HL-60 (cell line): Measurements from ENCODE around the gene SUSD1.

Experiments used
- DNase-seq, 2 experiments: peaks; one replicate each; pipeline ENCODE4 v3.0.0-alpha.2; 2010 to 2020; ENCODE audit warnings: low read depth in 1 of 2, low spot score in 1 of 2
- H3K27ac ChIP-seq: fragments of 250-450 bp; sonication (Bioruptor Pico); replicated peaks from 2 replicates; pipeline ENCODE4 v1.5.1; 2020; ENCODE audit warnings: mild to moderate bottlenecking, moderate library complexity
- H3K27me3 ChIP-seq: fragments of 250-450 bp; sonication (Bioruptor Pico); 2 replicates; pipeline ENCODE4 v1.5.1; 2021; ENCODE audit warnings: mild to moderate bottlenecking, moderate library complexity; ENCODE audit not compliant: insufficient read depth, poor library complexity, severe bottlenecking
- H3K4me3 ChIP-seq: replicated peaks from 2 replicates; pipeline ENCODE4 v1.5.1; 2011; ENCODE audit warnings: mild to moderate bottlenecking, control low read depth, low read length; ENCODE audit not compliant: insufficient read depth
- GABPA ChIP-seq: IDR thresholded peaks from 2 replicates; pipeline ENCODE4 v1.6.1; 2012; ENCODE audit warnings: low read depth
- POLR2AphosphoS5 ChIP-seq: IDR thresholded peaks from 2 replicates; pipeline ENCODE4 v1.6.1; 2012; ENCODE audit warnings: low read depth
- REST ChIP-seq: IDR thresholded peaks from 2 replicates; pipeline ENCODE4 v1.6.1; 2012; ENCODE audit warnings: low read depth; ENCODE audit not compliant: insufficient replicate concordance
- SPI1 ChIP-seq: IDR thresholded peaks from 2 replicates; pipeline ENCODE4 v1.6.1; 2012; ENCODE audit warnings: low read depth, mild to moderate bottlenecking, borderline replicate concordance
- TF ChIP-seq, protein P1 (sequence below): IDR thresholded peaks from one replicate; pipeline ENCODE4 v1.5.1; 2011; ENCODE audit warnings: low read length, control low read depth, inconsistent platforms; ENCODE audit not compliant: insufficient read depth

The SUSD1 gene

GRCh38 chr9:112097712-112098688 is 77.1 kb downstream of the SUSD1 start:
- Histone ChIP-seq H3K27ac (peak overlapping the region; percentile 39), H3K4me3 (no peak overlapping the region), H3K27me3 (no peaks in the 10 kb centered on the region)
- DNase-seq, result peak; percentile 33 to 78
- peak; percentile 69; the same call in 1 of the 2 replicates for TF ChIP-seq SPI1
- TF ChIP-seq GABPA, result no peak
- TF ChIP-seq, protein P1, sequence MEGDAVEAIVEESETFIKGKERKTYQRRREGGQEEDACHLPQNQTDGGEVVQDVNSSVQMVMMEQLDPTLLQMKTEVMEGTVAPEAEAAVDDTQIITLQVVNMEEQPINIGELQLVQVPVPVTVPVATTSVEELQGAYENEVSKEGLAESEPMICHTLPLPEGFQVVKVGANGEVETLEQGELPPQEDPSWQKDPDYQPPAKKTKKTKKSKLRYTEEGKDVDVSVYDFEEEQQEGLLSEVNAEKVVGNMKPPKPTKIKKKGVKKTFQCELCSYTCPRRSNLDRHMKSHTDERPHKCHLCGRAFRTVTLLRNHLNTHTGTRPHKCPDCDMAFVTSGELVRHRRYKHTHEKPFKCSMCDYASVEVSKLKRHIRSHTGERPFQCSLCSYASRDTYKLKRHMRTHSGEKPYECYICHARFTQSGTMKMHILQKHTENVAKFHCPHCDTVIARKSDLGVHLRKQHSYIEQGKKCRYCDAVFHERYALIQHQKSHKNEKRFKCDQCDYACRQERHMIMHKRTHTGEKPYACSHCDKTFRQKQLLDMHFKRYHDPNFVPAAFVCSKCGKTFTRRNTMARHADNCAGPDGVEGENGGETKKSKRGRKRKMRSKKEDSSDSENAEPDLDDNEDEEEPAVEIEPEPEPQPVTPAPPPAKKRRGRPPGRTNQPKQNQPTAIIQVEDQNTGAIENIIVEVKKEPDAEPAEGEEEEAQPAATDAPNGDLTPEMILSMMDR, result peak; percentile 91

DNA sequence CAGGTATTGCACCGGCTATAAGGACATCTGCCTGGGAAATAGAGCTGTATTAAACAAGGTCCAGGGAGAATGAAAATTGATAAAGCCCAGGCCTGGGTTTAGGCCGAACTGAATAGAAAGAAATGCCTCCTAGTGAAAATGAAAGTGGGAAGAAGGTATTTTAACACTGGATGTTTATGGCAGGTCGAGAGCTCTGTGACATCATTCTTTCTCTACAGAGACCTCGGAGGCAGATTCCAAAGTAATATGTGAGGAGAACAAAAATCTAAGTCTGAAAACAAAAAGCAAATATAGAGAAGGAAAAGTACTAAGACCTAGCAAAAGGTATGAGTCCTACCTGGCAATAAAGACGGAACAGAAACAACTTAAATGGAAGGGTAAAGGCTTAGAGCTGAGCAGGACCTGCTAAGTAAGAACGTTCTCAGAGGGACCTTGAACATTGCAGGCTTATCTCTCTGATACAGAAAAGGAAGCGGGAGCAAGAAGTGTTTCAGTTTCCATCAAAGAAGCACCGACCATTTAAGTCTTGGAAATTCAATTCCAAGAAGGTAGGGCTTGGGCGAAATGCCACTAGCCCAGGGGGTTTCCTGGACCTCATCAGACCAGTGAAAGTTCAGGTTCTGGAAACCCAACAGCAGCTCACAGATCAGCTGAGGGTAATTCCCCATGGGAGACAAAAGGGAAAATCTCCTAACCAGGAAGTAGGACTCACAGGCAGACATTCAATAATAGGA is 80.0 kb downstream of the SUSD1 start:
- Histone ChIP-seq H3K4me3 (no peak overlapping the region), H3K27me3 (no peaks in the 10 kb centered on the region), H3K27ac (no peak overlapping the region)
- TF ChIP-seq REST (no peak), POLR2AphosphoS5 (no peak), SPI1 (no peak), GABPA (no peak)
- TF ChIP-seq, protein P1, result no peak
- DNase-seq, result no peak

DNA sequence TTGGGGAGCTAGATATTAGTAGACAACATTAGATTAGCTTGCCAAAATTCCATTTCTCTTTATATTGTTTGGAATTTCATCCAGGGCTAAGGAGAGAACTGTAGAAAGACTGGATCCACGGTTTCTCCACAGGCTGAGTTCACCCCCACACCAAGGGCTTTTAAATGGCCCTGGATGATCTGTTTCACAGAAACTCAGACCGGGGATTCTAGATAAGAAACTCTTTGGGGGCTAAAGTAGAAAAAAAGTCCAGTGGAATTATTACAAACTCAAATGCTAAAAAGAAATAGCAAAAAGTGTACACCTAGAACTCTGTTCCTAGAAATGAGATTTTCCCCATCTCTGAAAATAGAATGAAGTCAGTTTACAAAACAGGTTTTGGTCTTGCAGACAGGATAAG is 80.9 kb downstream of the SUSD1 start:
- Histone ChIP-seq H3K4me3 (no peak overlapping the region), H3K27ac (no peak overlapping the region), H3K27me3 (no peaks in the 10 kb centered on the region)
- no peak for DNase-seq
- TF ChIP-seq, protein P1, result no peak
- no peak for TF ChIP-seq REST
- TF ChIP-seq GABPA, result no peak
- no peak for TF ChIP-seq POLR2AphosphoS5
- TF ChIP-seq SPI1, result no peak
